ENCODE data around the gene UNC5C.

UNC5C gene

GRCh38 chr4:95264843-95265242, 283.9 kb downstream of the UNC5C start:
- no peak for DNase-seq (ENCODE audit: low read depth)

- DNase-seq (ENCODE audit: low read depth) = no peak
These were observed 284.8 kb downstream of the UNC5C start for GRCh38 chr4:95263960-95264359.

- no peak for DNase-seq (ENCODE audit: low read depth)
These were observed 285.4 kb downstream of the UNC5C start for GRCh38 chr4:95263391-95263790.

GRCh38 chr4:95256108-95256835, 292.5 kb downstream of the UNC5C start:
- no peak for DNase-seq (ENCODE audit: low read depth)

GRCh38 chr4:95255396-95256107, 293.2 kb downstream of the UNC5C start:
- DNase-seq (ENCODE audit: low read depth) = peak; percentile 8

- DNase-seq (ENCODE audit: low read depth) = no peak
These were observed 297.2 kb downstream of the UNC5C start for GRCh38 chr4:95251568-95251967.

GRCh38 chr4:95250544-95251137, 298.1 kb downstream of the UNC5C start:
- no peak for DNase-seq (ENCODE audit: low read depth)

- no peak for DNase-seq (ENCODE audit: low read depth)
These were observed 299.2 kb downstream of the UNC5C start for GRCh38 chr4:95249426-95250021.

GRCh38 chr4:95248720-95249425, 299.9 kb downstream of the UNC5C start:
- DNase-seq (ENCODE audit: low read depth) = no peak

- no peak for DNase-seq (ENCODE audit: low read depth)
These were observed 304.9 kb downstream of the UNC5C start for GRCh38 chr4:95243892-95244291.

GRCh38 chr4:95238554-95238953, 310.2 kb downstream of the UNC5C start:
- DNase-seq (ENCODE audit: low read depth) = no peak

- no peak for DNase-seq (ENCODE audit: low read depth)
These were observed 316.2 kb downstream of the UNC5C start for GRCh38 chr4:95232358-95233156.

GRCh38 chr4:95231681-95232080, 317.1 kb downstream of the UNC5C start:
- DNase-seq (ENCODE audit: low read depth) = no peak

- DNase-seq (ENCODE audit: low read depth) = no peak
These were observed 322.9 kb downstream of the UNC5C start for GRCh38 chr4:95225849-95226248.

- no peak for DNase-seq (ENCODE audit: low read depth)
These were observed 324.4 kb downstream of the UNC5C start for GRCh38 chr4:95224402-95224801.

GRCh38 chr4:95220205-95221175, 328.3 kb downstream of the UNC5C start:
- DNase-seq (ENCODE audit: low read depth) = no peak

GRCh38 chr4:95219109-95219508, 329.7 kb downstream of the UNC5C start:
- peak; percentile 21 for DNase-seq (ENCODE audit: low read depth)

GRCh38 chr4:95217197-95217596, 331.6 kb downstream of the UNC5C start:
- no peak for DNase-seq (ENCODE audit: low read depth)

- no peak for DNase-seq (ENCODE audit: low read depth)
These were observed 332.1 kb downstream of the UNC5C start for GRCh38 chr4:95216636-95217035.

- DNase-seq (ENCODE audit: low read depth) = peak; percentile 31
These were observed 332.7 kb downstream of the UNC5C start for GRCh38 chr4:95215991-95216605.
